Caco-2 (cell line): Measurements from ENCODE around the gene SLCO2A1. TPM values are rescaled to one million over a fixed set of nuclear protein-coding genes. Genes with fewer than 3 reads are reported as not detected.

ENCODE experiments used
- BruUV-seq: library from RNA; stranded (reverse); fragments of 400-500 nt; replicated peaks from 2 replicates; lab custom pipeline; 2021; lab: Mats Ljungman, UMichigan
- CTCF ChIA-PET: fragments of 300-600 bp; sonication (Branson Sonifier 250); formaldehyde crosslinking; loops from one replicate; lab custom pipeline; 2022; ENCODE audit warnings: antibody characterized with exemption; lab: Charles Lee
- POLR2A ChIA-PET: fragments of 300-600 bp; sonication (Branson Sonifier 250); formaldehyde crosslinking; loops from one replicate; lab custom pipeline; 2022; ENCODE audit warnings: antibody characterized with exemption; lab: Charles Lee
- DNase-seq, 2 experiments: peaks; one replicate each; pipeline versions ENCODE4 v3.0.0 to v3.0.0-alpha.2; 2020 to 2022
- H3K27me3 ChIP-seq: replicated peaks from 2 replicates; pipeline ENCODE4 v1.6.0; 2011; ENCODE audit warnings: low read length; ENCODE audit not compliant: control insufficient read depth, insufficient read depth
- H3K36me3 ChIP-seq: 2 replicates; pipeline ENCODE4 v1.5.1; 2011; ENCODE audit warnings: low read length; ENCODE audit not compliant: control insufficient read depth, insufficient read depth
- H3K4me1 ChIP-seq: fragments of 250-450 bp; sonication (Bioruptor Pico); 2 replicates; pipeline ENCODE4 v1.5.1; 2020; ENCODE audit warnings: mild to moderate bottlenecking
- H3K4me3 ChIP-seq: 2 replicates; pipeline ENCODE4 v1.5.1; 2011; ENCODE audit warnings: low read depth, mild to moderate bottlenecking, control low read depth, low read length
- H3K9me3 ChIP-seq: fragments of 250-450 bp; sonication (Bioruptor Pico); 2 replicates; pipeline ENCODE4 v1.5.1; 2020; ENCODE audit warnings: mild to moderate bottlenecking, moderate library complexity
- H3K27ac Mint-ChIP-seq: one replicate; pipeline ENCODE4 v1.8.0; 2022; ENCODE audit warnings: mixed read lengths; ENCODE audit not compliant: unreplicated experiment
- H3K27me3 Mint-ChIP-seq: one replicate; pipeline ENCODE4 v1.8.0; 2022; ENCODE audit warnings: mixed read lengths; ENCODE audit not compliant: insufficient read depth, unreplicated experiment
- H3K36me3 Mint-ChIP-seq: one replicate; pipeline ENCODE4 v1.8.0; 2022; ENCODE audit warnings: mild to moderate bottlenecking, mixed read lengths; ENCODE audit not compliant: insufficient read depth, unreplicated experiment
- H3K4me1 Mint-ChIP-seq: one replicate; pipeline ENCODE4 v1.8.0; 2022; ENCODE audit warnings: low read depth, mixed read lengths; ENCODE audit not compliant: unreplicated experiment
- H3K4me3 Mint-ChIP-seq: one replicate; pipeline ENCODE4 v1.8.0; 2022; ENCODE audit warnings: mild to moderate bottlenecking, moderate library complexity, mixed read lengths; ENCODE audit not compliant: unreplicated experiment
- H3K9me3 Mint-ChIP-seq: one replicate; pipeline ENCODE4 v1.8.0; 2022; ENCODE audit warnings: mixed read lengths; ENCODE audit not compliant: unreplicated experiment
- CTCF ChIP-seq, 2 experiments: fragments of 200-600 bp in 1 of 2; IDR thresholded peaks; 1 replicate in 1 of 2; 2 replicates in 1 of 2; pipeline versions ENCODE4 v1.5.1 to v1.8.0; 2011 to 2022; ENCODE audit warnings: antibody characterized with exemption in 1 of 2, control low read depth in 1 of 2, inconsistent platforms in 1 of 2, low read depth in 1 of 2, low read length in 1 of 2, mild to moderate bottlenecking in 1 of 2, moderate library complexity in 1 of 2; ENCODE audit not compliant: insufficient read depth in 1 of 2, severe bottlenecking in 1 of 2, unreplicated experiment in 1 of 2
- intact Hi-C: fragments of 100-400 bp; cut with micrococcal nuclease; formaldehyde crosslinking; loops from one replicate; pipeline ENCODE4 v1.10.0; 2022; ENCODE audit not compliant: unreplicated experiment
- total RNA-seq: library from RNA; stranded (reverse); gene quantifications from 2 replicates; pipeline ENCODE4 v1.2.3, GENCODE V29; 2022

The SLCO2A1 gene
- total RNA-seq, 1 experiment from 2014 or later: 2.5 TPM

- TF ChIP-seq CTCF (IDR thresholded peaks at IDR 0.05; ENCODE audit: insufficient read depth in 1 of 2, low read depth in 1 of 2, low read length in 1 of 2, severe bottlenecking in 1 of 2, unreplicated experiment in 1 of 2): no peak
- no peak for DNase-seq
- H3K4me3 ChIP-seq: no peak overlapping the region
- Mint-ChIP-seq H3K36me3 (no peaks in the 10 kb centered on the region), H3K4me3 (no peak overlapping the region), H3K27me3 (no peaks in the 10 kb centered on the region), H3K4me1 (no peaks in the 10 kb centered on the region), H3K27ac (no peak overlapping the region), H3K9me3 (no peaks in the 10 kb centered on the region)
- no peaks in the 10 kb centered on the region for H3K36me3 ChIP-seq
- POLR2A ChIA-PET: no interaction called here
- H3K9me3 ChIP-seq: no peaks in the 10 kb centered on the region
- H3K4me1 ChIP-seq: no peaks in the 10 kb centered on the region
- CTCF ChIA-PET: no interaction called here
- BruUV-seq: no TSS peak
- H3K27me3 ChIP-seq: no peaks in the 10 kb centered on the region
- intact Hi-C loops: no loop called here
Measured at GRCh38 chr3:133925960-133926735, 103.6 kb downstream of the SLCO2A1 start.

- intact Hi-C loops: no loop called here
- BruUV-seq: no TSS peak
- no peak for TF ChIP-seq CTCF (IDR thresholded peaks at IDR 0.05; ENCODE audit: insufficient read depth in 1 of 2, low read depth in 1 of 2, low read length in 1 of 2, severe bottlenecking in 1 of 2, unreplicated experiment in 1 of 2)
- no peaks in the 10 kb centered on the region for H3K27me3 Mint-ChIP-seq
- POLR2A ChIA-PET: no interaction called here
- no peaks in the 10 kb centered on the region for H3K4me1 ChIP-seq
- no peaks in the 10 kb centered on the region for H3K9me3 ChIP-seq
- no peak overlapping the region for H3K4me3 Mint-ChIP-seq
- no peak for DNase-seq
- no peaks in the 10 kb centered on the region for H3K9me3 Mint-ChIP-seq
- H3K4me3 ChIP-seq: no peak overlapping the region
- H3K27ac Mint-ChIP-seq: no peak overlapping the region
- H3K36me3 Mint-ChIP-seq: no peaks in the 10 kb centered on the region
- no peaks in the 10 kb centered on the region for H3K27me3 ChIP-seq
- CTCF ChIA-PET: no interaction called here
- H3K4me1 Mint-ChIP-seq: no peaks in the 10 kb centered on the region
- no peaks in the 10 kb centered on the region for H3K36me3 ChIP-seq
Measured at GRCh38 chr3:133924041-133924440, 105.7 kb downstream of the SLCO2A1 start.

- Mint-ChIP-seq H3K4me3 (no peak overlapping the region), H3K4me1 (no peaks in the 10 kb centered on the region), H3K9me3 (no peaks in the 10 kb centered on the region), H3K27me3 (no peaks in the 10 kb centered on the region), H3K27ac (no peak overlapping the region), H3K36me3 (no peaks in the 10 kb centered on the region)
- TF ChIP-seq CTCF (IDR thresholded peaks at IDR 0.05; ENCODE audit: insufficient read depth in 1 of 2, low read depth in 1 of 2, low read length in 1 of 2, severe bottlenecking in 1 of 2, unreplicated experiment in 1 of 2): no peak
- no TSS peak for BruUV-seq
- Histone ChIP-seq H3K9me3 (peaks cover 7% of the 10 kb centered on the region; the same call in 1 of the 2 replicates), H3K36me3 (no peaks in the 10 kb centered on the region), H3K4me1 (no peaks in the 10 kb centered on the region), H3K27me3 (no peaks in the 10 kb centered on the region), H3K4me3 (no peak overlapping the region)
- DNase-seq: no peak
- ChIA-PET CTCF (interaction anchor here (0.7 kb wide), 1 partner anchor 21 kb away, joined by 3 read pairs; no protein-coding TSS in a partner anchor), POLR2A (no interaction called here)
- intact Hi-C loops: no loop called here
Measured at GRCh38 chr3:133921592-133921991, 108.1 kb downstream of the SLCO2A1 start.
